ENCODE measurements around the gene AVL9. TPM values are rescaled to one million over a fixed set of nuclear protein-coding genes. Genes with fewer than 3 reads are reported as not detected.

The AVL9 gene
- total RNA-seq, 1 donor from 2014 or later, result 25.5 TPM

DNA sequence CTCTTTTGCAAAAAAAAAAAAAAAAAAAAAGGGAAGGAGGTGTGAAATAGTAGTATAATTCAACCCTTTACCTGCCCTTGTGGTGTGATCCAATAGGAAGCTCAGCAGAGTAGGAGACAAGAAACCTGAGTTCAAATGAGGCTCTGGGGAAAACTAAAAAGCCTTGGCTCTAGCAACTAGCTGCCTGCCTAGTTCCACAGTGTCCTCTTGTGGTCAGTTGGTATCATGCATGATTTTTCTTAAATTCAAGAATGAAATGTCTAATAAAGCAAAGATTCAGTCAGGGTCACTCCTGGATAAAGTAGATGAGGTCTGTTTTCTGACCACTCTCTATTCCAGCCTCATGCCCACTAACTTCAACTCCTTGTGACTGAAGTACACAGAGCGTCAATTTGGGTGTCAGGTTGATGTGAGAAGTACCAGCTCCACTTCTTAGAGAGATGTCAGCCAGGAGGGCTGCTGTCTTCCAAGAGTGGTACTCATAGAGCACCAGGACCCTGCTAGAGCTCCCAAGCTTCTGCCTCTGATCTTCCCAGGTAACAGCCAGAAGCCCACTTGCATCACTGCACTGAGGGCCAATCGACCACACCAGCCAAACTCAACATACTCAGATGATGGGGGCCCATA lies 15.6 kb upstream of the AVL9 start:
- H3K27ac ChIP-seq, result no peak overlapping the region
- H3K4me1 ChIP-seq, result no peaks in the 10 kb centered on the region
- TF ChIP-seq CTCF (IDR thresholded peaks at IDR 0.05) (peak in 1 of 3 experiments; percentile 25), POLR2A (IDR thresholded peaks at IDR 0.05) (no peak)
- H3K36me3 ChIP-seq, result no peaks in the 10 kb centered on the region
- DNase-seq (ENCODE audit: extremely low spot score in 2 of 2), result no peak
- no peaks in the 10 kb centered on the region for H3K9me3 ChIP-seq
- no peaks in the 10 kb centered on the region for H3K27me3 ChIP-seq
- intact Hi-C loops (cut with DNase I), result no loop called here
- H3K4me3 ChIP-seq, result no peak overlapping the region

- H3K9me3 ChIP-seq, result no peaks in the 10 kb centered on the region
- H3K36me3 ChIP-seq, result peaks cover 0 to 9% of the 10 kb centered on the region in 2 donors
- no peaks in the 10 kb centered on the region for H3K4me1 ChIP-seq
- no peak for DNase-seq (ENCODE audit: extremely low spot score in 2 of 2)
- TF ChIP-seq POLR2A (IDR thresholded peaks at IDR 0.05) (no peak), CTCF (IDR thresholded peaks at IDR 0.05) (no peak), POLR2AphosphoS5 (IDR thresholded peaks at IDR 0.05; ENCODE audit: insufficient read depth in 1 of 2, low read depth in 1 of 2) (no peak)
- no peaks in the 10 kb centered on the region for H3K27me3 ChIP-seq
- H3K27ac ChIP-seq, result no peak overlapping the region
- H3K4me3 ChIP-seq, result no peak overlapping the region
- intact Hi-C loops (cut with DNase I), result no loop called here
These were observed 14.1 kb upstream of the AVL9 start for GRCh38 chr7:32481176-32481575.

GRCh38 chr7:32481921-32482320 lies 13.4 kb upstream of the AVL9 start:
- Histone ChIP-seq H3K4me1 (no peaks in the 10 kb centered on the region), H3K9me3 (no peaks in the 10 kb centered on the region), H3K27ac (no peak overlapping the region), H3K36me3 (peaks cover 0 to 9% of the 10 kb centered on the region in 2 donors), H3K4me3 (no peak overlapping the region), H3K27me3 (no peaks in the 10 kb centered on the region)
- DNase-seq (ENCODE audit: extremely low spot score in 2 of 2), result no peak
- TF ChIP-seq CTCF (IDR thresholded peaks at IDR 0.05) (no peak), POLR2AphosphoS5 (IDR thresholded peaks at IDR 0.05; ENCODE audit: insufficient read depth in 1 of 2, low read depth in 1 of 2) (no peak), POLR2A (IDR thresholded peaks at IDR 0.05) (no peak)
- intact Hi-C loops (cut with DNase I), result no loop called here

GRCh38 chr7:32489788-32490126 lies 5.5 kb upstream of the AVL9 start:
- peak overlapping the region; percentile 84 for H3K27ac ChIP-seq
- no peaks in the 10 kb centered on the region for H3K27me3 ChIP-seq
- DNase-seq (ENCODE audit: extremely low spot score in 2 of 2), result no peak
- peaks cover 27% of the 10 kb centered on the region for H3K4me1 ChIP-seq
- TF ChIP-seq POLR2A (IDR thresholded peaks at IDR 0.05) (no peak), POLR2AphosphoS5 (IDR thresholded peaks at IDR 0.05; ENCODE audit: insufficient read depth in 1 of 2, low read depth in 1 of 2) (no peak), CTCF (IDR thresholded peaks at IDR 0.05) (no peak)
- intact Hi-C loops (cut with DNase I), result no loop called here
- peak overlapping the region; percentile 74 to 83 for H3K4me3 ChIP-seq
- peaks cover 0 to 8% of the 10 kb centered on the region in 2 donors for H3K36me3 ChIP-seq
- no peaks in the 10 kb centered on the region for H3K9me3 ChIP-seq

- intact Hi-C loops (cut with DNase I), result no loop called here
These were observed 5.0 kb upstream of the AVL9 start, which contains the start of gene LSM5 for GRCh38 chr7:32490127-32490796. Gene LSM5 (minus strand): TSS chr7:32490380. CDS start chr7:32490365, 15 bp downstream.

More at GRCh38 chr7:32490127-32490796, 5.0 kb upstream of the AVL9 start, which contains the start of gene LSM5:
- Histone ChIP-seq H3K4me1 (peaks cover 27% of the 10 kb centered on the region), H3K9me3 (no peaks in the 10 kb centered on the region), H3K27me3 (no peaks in the 10 kb centered on the region), H3K27ac (peak within 1 kb of the TSS; percentile 84), H3K36me3 (peaks cover 0 to 3% of the 10 kb centered on the region in 2 donors), H3K4me3 (peak within 1 kb of the TSS; percentile 74 to 83)
- peak in 1 of 2 donors; percentile 90 for DNase-seq (ENCODE audit: extremely low spot score in 2 of 2)
- no peak for TF ChIP-seq CTCF (IDR thresholded peaks at IDR 0.05)
- peak; percentile 83 to 95 for TF ChIP-seq POLR2AphosphoS5 (IDR thresholded peaks at IDR 0.05; ENCODE audit: insufficient read depth in 1 of 2, low read depth in 1 of 2)
- TF ChIP-seq POLR2A (IDR thresholded peaks at IDR 0.05), result no peak

Measured in vagina (tissue), 2 donors.